Left renal cortex interstitium (tissue), 4 donors: ENCODE data around the gene TRAPPC1. TPM values are rescaled to one million over a fixed set of nuclear protein-coding genes. Genes with fewer than 3 reads are reported as not detected.
A peak's percentile ranks its signal among the peaks of the same experiment; 100 is the strongest.
"Not testable (repeated sequence)": the region's sequence is repeated elsewhere in the genome, so short reads cannot be mapped to it uniquely, and the experiment has no call there.

ENCODE experiments used
- DNase-seq, 4 donors: peaks; one replicate each; pipeline ENCODE4 v3.0.0-alpha.2; 2013; ENCODE audit warnings: low read depth in 4 of 4, low spot score in 2 of 4, missing footprints in 1 of 4
- polyA plus RNA-seq, 4 donors: library from polyadenylated mRNA; unstranded; fragments of 120-200 nt; gene quantifications; one replicate each; pipeline ENCODE4 v1.2.1, GENCODE V29; 2013; ENCODE audit not compliant: insufficient read length in 4 of 4

The TRAPPC1 gene
- polyA plus RNA-seq: 100 to 1,000 TPM; 126 to 157 (median 136) TPM

DNA sequence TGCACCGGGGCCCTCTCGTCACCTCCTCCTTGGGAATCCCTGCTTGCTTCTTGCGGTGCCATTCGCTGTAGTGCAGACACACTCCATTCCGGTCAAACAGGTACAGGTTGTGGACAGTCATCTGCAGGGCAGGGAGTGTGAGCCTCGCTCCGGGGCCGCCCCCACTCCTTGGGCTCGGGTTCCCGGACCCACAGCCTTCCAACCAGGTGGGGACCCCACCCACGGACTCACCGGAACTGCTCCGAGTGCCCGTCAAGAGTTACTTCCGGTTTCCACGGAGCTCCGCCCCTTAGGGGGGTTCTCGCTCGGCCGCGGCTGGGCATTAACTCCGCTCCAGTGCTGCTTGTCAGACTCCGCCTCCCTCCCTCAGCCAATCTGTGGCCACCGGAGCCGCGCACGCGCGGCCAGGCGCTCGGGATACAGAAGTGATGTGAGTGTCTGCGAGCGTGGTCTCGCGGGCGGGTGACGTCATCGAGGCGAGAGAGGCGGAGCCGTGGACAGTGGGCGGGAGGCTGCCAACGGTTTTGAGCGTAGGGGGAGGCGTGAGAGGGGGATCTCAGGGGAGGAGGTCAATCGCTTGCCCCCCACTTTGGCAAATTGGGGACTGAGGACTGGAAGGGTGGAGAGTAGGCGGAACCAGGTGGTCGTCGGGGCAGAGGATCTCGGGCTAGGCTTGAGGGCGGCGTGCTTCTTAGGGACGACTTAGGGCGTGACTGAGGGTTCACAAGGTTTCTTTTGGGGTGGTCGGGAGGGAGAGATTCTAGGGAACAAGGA lies at the start of gene TRAPPC1, which contains the start of gene CNTROB:
Gene TRAPPC1, minus strand, starts transcription at position 238 of the 774 bp plus-strand sequence. Its CDS starts 117 bp downstream, at position 121.
Gene CNTROB, plus strand, starts transcription at position 498 of the 774 bp plus-strand sequence. CDS start 874 bp downstream, outside the sequence.
- DNase-seq: peak; percentile 93 to 99 (median 98)

DNA sequence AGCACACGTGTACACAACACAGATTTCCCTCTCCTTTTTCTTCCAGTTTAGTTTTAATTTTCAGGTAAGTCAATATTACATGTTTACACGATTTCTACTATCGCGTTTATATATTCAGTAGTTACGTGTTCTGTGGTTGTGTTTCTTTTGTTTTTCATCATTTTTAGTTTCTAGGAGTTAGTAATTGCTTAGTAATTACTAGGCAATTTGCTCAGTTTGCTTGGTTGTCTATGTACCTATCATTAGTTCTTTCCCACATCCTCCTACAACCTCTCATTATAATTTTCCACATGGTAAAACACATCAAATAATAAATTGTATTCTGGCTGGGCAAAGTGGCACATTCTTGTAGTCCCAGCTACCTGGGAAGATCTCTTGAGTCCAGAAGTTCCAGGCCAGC lies 46.1 kb upstream of the TRAPPC1 start:
- no peak for DNase-seq

GRCh38 chr17:7977039-7977438 lies 45.3 kb upstream of the TRAPPC1 start:
- no peak for DNase-seq

GRCh38 chr17:7974638-7975131 lies 42.9 kb upstream of the TRAPPC1 start:
- DNase-seq: no peak

DNA sequence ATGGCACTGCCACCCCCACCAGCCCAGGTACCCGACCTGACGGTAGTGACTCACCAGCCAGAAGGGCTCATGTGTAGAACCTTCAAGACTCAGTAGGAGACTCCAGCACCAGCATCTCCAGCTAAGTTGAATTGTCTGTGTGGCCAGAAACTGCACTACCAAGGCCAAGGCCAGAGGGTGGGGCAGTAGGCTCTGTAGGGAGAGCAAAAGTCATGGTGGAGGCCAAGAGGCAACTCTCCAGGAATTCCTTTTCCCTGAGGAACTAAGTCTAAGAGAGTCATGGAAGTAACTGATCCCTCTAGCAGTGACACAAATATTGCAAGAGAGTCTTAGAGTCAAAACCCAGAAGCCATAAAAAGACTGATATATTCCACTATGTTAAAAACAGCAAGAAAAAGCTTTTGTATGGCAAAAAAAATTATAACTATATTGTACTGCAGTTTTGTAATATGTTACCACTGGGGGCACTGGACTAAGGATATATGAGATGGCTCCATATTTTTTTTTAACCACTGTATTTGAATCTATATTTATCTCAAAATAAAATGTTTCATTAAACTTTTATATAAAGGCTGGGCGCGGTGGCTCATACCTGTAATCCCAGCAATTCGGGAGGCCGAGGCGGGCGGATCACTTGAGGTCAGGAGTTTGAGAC lies 40.5 kb upstream of the TRAPPC1 start:
- no peak for DNase-seq

- no peak for DNase-seq
Observed at GRCh38 chr17:7971651-7972050, 39.9 kb upstream of the TRAPPC1 start.

GRCh38 chr17:7969433-7969832 lies 37.7 kb upstream of the TRAPPC1 start:
- DNase-seq: no peak

- no peak for DNase-seq
Observed at GRCh38 chr17:7967751-7968150, 36.0 kb upstream of the TRAPPC1 start.

DNA sequence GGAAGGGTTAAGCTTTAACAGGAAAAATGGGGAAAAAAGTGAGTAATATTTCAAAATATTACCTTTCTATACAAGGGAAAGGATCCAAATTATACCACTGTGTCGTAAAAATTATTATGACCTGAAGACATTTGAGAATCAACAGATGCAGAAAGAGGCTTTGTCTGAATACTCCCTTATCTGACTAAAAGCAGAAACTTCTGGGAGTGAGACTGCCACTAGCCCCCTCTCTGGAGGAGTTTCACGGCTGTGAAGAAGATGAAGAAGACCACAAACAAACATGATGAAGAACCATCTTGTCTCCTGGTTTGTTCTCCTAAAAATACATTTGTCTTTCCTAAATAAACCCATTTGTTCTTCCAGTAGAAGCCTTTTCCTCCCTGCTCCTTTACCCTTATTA lies 29.7 kb upstream of the TRAPPC1 start:
- no peak for DNase-seq

DNA sequence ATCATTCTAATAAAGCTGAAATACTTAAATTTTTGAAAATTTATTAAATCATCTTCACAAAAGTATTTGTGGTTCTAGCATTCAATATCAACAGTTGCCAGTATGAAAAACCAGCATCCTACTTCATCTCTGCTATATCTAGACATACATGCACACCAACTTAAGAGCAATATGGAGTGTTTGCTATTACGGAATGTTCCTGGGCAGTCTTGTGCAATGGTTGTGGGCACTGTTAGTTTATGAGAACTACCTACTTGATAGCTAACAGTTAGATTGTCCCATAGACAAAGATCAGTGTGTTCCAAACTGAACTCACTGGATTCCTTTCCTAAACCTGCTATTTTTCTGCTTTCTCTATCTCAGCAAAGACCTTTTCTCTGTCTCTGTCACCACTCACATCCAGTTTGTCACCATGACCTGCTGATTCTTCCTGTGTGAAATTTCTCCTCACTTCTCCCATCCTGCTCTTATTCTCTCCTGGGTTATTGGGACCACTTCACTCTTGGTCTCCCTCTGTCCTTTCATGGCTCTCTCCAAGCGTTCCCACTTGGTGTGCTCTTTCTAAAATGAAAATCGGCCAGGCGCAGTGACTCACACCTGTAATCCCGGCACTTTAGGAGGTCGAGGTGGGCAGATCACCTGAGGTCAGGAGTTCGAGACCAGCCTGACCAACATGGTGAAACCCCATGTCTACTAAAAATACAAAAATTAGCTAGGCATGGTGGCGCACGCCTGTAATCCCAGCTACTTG lies 27.9 kb upstream of the TRAPPC1 start:
- no peak for DNase-seq

- DNase-seq: peak in 2 of 4 donors; percentile 1 to 10
Observed at GRCh38 chr17:7956228-7956965, 24.7 kb upstream of the TRAPPC1 start.

GRCh38 chr17:7955414-7956227 lies 23.9 kb upstream of the TRAPPC1 start:
- DNase-seq: no peak

GRCh38 chr17:7953266-7953665 lies 21.5 kb upstream of the TRAPPC1 start:
- DNase-seq: not testable (repeated sequence)

DNA sequence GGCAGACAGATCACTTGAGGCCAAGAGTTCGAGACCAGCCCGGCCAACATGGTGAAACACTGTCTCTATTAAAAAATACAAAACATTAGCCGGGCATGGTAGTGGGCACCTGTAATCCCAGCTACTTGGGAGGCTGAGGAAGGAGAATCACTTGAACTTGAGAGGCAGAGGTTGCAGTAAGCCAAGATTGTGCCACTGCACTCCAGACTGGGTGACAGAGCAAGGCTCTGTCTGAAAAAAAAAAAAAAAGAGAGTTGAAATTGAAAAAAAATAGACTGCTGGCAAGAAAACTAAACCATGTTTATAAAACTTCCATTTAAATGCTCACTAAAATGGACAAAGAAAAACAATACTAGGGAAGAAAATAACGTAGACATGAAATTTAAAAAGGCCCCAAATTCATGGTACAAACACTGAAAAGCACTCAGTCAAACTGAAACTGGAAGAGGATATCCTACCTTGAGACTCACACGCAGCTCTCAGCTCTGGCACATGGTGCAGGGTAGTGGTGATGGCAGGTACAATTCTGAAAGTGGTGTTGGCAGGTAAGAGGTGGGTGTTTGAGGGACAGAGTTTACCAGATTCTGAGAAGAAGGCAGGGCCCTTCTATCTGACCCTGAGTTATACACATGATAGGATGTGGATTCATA lies 19.5 kb upstream of the TRAPPC1 start:
- DNase-seq: no peak

DNA sequence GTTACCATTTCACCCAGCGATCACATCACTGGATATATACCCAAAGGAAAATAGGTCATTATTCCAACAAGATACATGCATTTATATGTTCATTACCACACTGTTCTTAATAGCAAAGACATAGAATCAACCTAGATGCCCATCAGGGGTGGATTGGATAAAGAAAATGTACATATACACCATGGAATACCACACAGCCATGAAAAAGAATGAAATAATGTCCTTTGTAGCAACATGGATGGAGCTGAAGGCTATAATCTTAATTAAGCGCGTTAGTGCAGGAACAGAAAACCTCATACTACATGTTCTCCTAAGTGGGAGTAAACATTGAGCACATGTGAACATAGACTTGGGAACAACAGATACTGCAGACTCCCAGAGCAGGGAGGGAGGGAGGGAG lies 18.8 kb upstream of the TRAPPC1 start:
- no peak for DNase-seq

DNA sequence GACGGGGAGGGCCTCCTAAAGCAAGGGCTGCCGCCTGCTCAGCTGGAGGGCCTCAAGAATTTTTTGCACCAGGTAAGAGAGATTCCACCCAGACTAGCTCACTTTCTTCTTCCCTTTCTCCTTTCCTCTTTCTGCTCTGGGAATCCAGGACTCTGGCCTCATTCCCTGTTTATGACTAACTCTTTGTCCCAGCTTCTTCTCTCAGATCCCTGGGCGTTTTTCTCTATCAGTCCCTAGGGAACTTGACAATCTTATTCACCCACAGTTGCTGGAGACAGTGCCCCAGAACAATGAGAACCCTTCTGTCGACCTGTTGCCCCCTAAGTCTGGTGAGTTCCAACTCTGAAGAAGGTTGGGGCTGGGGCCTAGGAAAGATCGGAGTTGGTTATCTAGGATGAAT lies 15.9 kb upstream of the TRAPPC1 start:
- DNase-seq: no peak

GRCh38 chr17:7946441-7946840 lies 14.7 kb upstream of the TRAPPC1 start:
- DNase-seq: no peak

- no peak for DNase-seq
Observed at GRCh38 chr17:7945651-7946050, 13.9 kb upstream of the TRAPPC1 start.

DNA sequence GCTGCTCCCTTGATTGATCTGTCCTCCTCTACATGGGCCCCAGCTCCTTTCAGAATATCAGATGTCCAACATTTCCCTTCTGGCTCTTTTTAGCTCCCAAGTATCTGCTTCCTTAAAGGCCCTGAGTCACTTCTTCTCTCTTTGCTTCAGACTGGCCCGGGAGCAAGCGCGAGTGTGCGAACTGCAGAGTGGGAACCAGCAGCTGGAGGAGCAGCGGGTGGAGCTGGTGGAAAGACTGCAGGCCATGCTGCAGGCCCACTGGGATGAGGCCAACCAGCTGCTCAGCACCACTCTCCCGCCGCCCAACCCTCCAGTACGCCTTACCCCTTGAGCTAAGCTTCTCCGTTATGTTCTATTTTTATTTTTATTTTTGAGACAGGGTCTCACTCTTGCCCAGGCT lies 12.6 kb upstream of the TRAPPC1 start:
- no peak for DNase-seq
